HL-60 (cell line): ENCODE results near the gene MLLT10.

Experiments
- DNase-seq, 2 experiments: peaks; one replicate each; pipeline ENCODE4 v3.0.0-alpha.2; 2010 to 2020; ENCODE audit warnings: low read depth in 1 of 2, low spot score in 1 of 2
- H3K27ac ChIP-seq: fragments of 250-450 bp; sonication (Bioruptor Pico); replicated peaks from 2 replicates; pipeline ENCODE4 v1.5.1; 2020; ENCODE audit warnings: mild to moderate bottlenecking, moderate library complexity
- H3K27me3 ChIP-seq: fragments of 250-450 bp; sonication (Bioruptor Pico); 2 replicates; pipeline ENCODE4 v1.5.1; 2021; ENCODE audit warnings: mild to moderate bottlenecking, moderate library complexity; ENCODE audit not compliant: insufficient read depth, poor library complexity, severe bottlenecking
- H3K4me3 ChIP-seq: replicated peaks from 2 replicates; pipeline ENCODE4 v1.5.1; 2011; ENCODE audit warnings: mild to moderate bottlenecking, control low read depth, low read length; ENCODE audit not compliant: insufficient read depth
- CTCF ChIP-seq: IDR thresholded peaks from one replicate; pipeline ENCODE4 v1.5.1; 2011; ENCODE audit warnings: low read length, control low read depth, inconsistent platforms; ENCODE audit not compliant: insufficient read depth
- GABPA ChIP-seq: IDR thresholded peaks from 2 replicates; pipeline ENCODE4 v1.6.1; 2012; ENCODE audit warnings: low read depth
- POLR2AphosphoS5 ChIP-seq: IDR thresholded peaks from 2 replicates; pipeline ENCODE4 v1.6.1; 2012; ENCODE audit warnings: low read depth
- SPI1 ChIP-seq: IDR thresholded peaks from 2 replicates; pipeline ENCODE4 v1.6.1; 2012; ENCODE audit warnings: low read depth, mild to moderate bottlenecking, borderline replicate concordance
- TF ChIP-seq, protein P1 (sequence below): IDR thresholded peaks from 2 replicates; pipeline ENCODE4 v1.6.1; 2012; ENCODE audit warnings: low read depth; ENCODE audit not compliant: insufficient replicate concordance

Gene MLLT10

GRCh38 chr10:21507150-21507549 lies 26.9 kb upstream of the MLLT10 start:
- no peak overlapping the region for H3K27ac ChIP-seq
- TF ChIP-seq, protein P1, sequence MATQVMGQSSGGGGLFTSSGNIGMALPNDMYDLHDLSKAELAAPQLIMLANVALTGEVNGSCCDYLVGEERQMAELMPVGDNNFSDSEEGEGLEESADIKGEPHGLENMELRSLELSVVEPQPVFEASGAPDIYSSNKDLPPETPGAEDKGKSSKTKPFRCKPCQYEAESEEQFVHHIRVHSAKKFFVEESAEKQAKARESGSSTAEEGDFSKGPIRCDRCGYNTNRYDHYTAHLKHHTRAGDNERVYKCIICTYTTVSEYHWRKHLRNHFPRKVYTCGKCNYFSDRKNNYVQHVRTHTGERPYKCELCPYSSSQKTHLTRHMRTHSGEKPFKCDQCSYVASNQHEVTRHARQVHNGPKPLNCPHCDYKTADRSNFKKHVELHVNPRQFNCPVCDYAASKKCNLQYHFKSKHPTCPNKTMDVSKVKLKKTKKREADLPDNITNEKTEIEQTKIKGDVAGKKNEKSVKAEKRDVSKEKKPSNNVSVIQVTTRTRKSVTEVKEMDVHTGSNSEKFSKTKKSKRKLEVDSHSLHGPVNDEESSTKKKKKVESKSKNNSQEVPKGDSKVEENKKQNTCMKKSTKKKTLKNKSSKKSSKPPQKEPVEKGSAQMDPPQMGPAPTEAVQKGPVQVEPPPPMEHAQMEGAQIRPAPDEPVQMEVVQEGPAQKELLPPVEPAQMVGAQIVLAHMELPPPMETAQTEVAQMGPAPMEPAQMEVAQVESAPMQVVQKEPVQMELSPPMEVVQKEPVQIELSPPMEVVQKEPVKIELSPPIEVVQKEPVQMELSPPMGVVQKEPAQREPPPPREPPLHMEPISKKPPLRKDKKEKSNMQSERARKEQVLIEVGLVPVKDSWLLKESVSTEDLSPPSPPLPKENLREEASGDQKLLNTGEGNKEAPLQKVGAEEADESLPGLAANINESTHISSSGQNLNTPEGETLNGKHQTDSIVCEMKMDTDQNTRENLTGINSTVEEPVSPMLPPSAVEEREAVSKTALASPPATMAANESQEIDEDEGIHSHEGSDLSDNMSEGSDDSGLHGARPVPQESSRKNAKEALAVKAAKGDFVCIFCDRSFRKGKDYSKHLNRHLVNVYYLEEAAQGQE = no peak
- TF ChIP-seq CTCF = no peak
- H3K27me3 ChIP-seq = no peaks in the 10 kb centered on the region
- no peak overlapping the region for H3K4me3 ChIP-seq
- DNase-seq = no peak

DNA sequence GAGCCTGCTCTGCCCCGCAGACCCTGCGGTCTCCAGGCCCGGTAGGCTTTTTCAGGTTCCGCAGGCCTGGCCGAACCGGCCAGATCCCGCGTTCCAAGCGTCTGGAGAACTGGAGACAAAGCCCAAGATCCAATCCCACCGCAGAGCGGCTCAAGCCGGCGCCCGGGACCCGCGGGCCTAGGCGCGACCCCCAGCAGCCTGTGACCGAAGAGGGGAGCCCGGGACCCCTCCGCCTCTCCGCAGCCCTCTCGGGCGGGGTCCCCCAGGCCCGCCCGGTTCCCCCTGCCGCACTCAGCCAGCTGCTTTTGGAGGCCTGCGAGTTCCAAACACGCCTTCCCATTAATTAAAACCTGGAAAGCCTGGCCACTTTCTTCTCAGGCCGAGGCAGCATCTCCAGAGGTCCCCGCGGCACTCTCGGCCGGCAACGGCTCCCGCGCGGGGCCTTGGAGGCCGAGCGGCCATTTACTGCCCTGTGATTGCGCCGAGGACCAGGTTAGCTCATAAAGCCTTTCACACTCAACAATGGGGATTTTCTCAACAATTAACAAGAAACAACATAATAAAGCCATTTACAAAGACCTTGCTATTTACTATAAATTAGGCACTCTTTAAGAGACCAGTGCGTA lies 25.2 kb upstream of the MLLT10 start:
- no peak for DNase-seq
- H3K4me3 ChIP-seq = no peak overlapping the region
- no peaks in the 10 kb centered on the region for H3K27me3 ChIP-seq
- TF ChIP-seq, protein P1 = no peak
- TF ChIP-seq SPI1 = no peak
- no peak for TF ChIP-seq CTCF
- no peak for TF ChIP-seq POLR2AphosphoS5
- no peak for TF ChIP-seq GABPA
- H3K27ac ChIP-seq = no peak overlapping the region

GRCh38 chr10:21509341-21510240 lies 24.4 kb upstream of the MLLT10 start:
- DNase-seq = no peak
- Histone ChIP-seq H3K27ac (no peak overlapping the region), H3K4me3 (no peak overlapping the region), H3K27me3 (no peaks in the 10 kb centered on the region)
- TF ChIP-seq POLR2AphosphoS5 (no peak), GABPA (no peak), CTCF (no peak), SPI1 (no peak)
- TF ChIP-seq, protein P1 = no peak
